ENCODE results near the gene ABLIM2.

- TF ChIP-seq CTCF (IDR thresholded peaks at IDR 0.05) (peak in 3 of 6 experiments; percentile 20 to 24 (median 21)), POLR2A (IDR thresholded peaks at IDR 0.05) (peak in 1 of 2 donors; percentile 33)
Measured at GRCh38 chr4:7929118-7929951, 229.3 kb downstream of the ABLIM2 start.
